Measurements from ENCODE around the gene KIF19. TPM values are rescaled to one million over a fixed set of nuclear protein-coding genes. Genes with fewer than 3 reads are reported as not detected.

KIF19 gene
- total and polyA plus RNA-seq, 2 of the 8 experiments (the other 6 are each of a cell fraction or from before 2014, with no cell fraction given): 0.52 to 0.77 TPM

GRCh38 chr17:74353446-74354060 is 27.5 kb downstream of the KIF19 start:
- no peak overlapping the region for H3K56ac ChIP-seq (replicated peaks; ENCODE audit: insufficient read length, low read depth, low read length)
- H3K4me1 ChIP-seq (replicated peaks in 1 of 4; ENCODE audit: control insufficient read depth in 3 of 4, insufficient read depth in 4 of 4, low read length in 3 of 4): peaks cover 0 to 8% (median 6%) of the 10 kb centered on the region in 4 experiments; a peak in 5 of 7 replicates
- H2AFZ ChIP-seq (ENCODE audit: low read length): no peak overlapping the region
- H3K23me2 ChIP-seq (ENCODE audit: low read depth, low read length): peaks cover 2% of the 10 kb centered on the region; the same call in 1 of the 2 replicates
- H3K9me3 ChIP-seq (ENCODE audit: insufficient read depth in 2 of 2, low read depth in 1 of 2, low read length in 1 of 2): no peaks in the 10 kb centered on the region
- no peak overlapping the region for H4K5ac ChIP-seq (ENCODE audit: insufficient read length, low read depth, low read length)
- no peak overlapping the region for H3K27ac ChIP-seq (ENCODE audit: low read depth, low read length)
- no peak overlapping the region for H2BK12ac ChIP-seq (ENCODE audit: low read depth, low read length)
- FAIRE-seq: no peak
- peaks cover 16 to 49% (median 33%) of the 10 kb centered on the region in 4 experiments for H3K27me3 ChIP-seq (replicated peaks in 1 of 4; ENCODE audit: control insufficient read depth in 3 of 4, extremely low read depth in 1 of 4, insufficient read depth in 3 of 4, low read length in 3 of 4)
- no peak overlapping the region for H3K18ac ChIP-seq (ENCODE audit: extremely low read depth, low read length)
- no peak overlapping the region for H2BK20ac ChIP-seq (ENCODE audit: low read length)
- no peak overlapping the region for H3K4ac ChIP-seq (replicated peaks; ENCODE audit: insufficient read length, low read depth, low read length)
- H3K14ac ChIP-seq (ENCODE audit: insufficient read length): no peak overlapping the region
- H3K23ac ChIP-seq (ENCODE audit: insufficient read length): no peak overlapping the region
- peak overlapping the region; percentile 77; the same call in 1 of the 2 replicates for H2BK15ac ChIP-seq (ENCODE audit: low read length)
- peaks cover 0 to 10% (median 0%) of the 10 kb centered on the region in 4 experiments; a peak in 1 of 8 replicates for H3K36me3 ChIP-seq (ENCODE audit: control insufficient read depth in 2 of 4, insufficient read depth in 4 of 4, low read length in 3 of 4)
- H4K8ac ChIP-seq (ENCODE audit: extremely low read depth, insufficient read depth, low read length): no peak overlapping the region
- peak overlapping the region in 1 of 2 experiments; percentile 40; a peak in 1 of 4 replicates for H3K4me2 ChIP-seq (ENCODE audit: insufficient read depth in 1 of 2, low read depth in 2 of 2, low read length in 2 of 2)
- H4K20me1 ChIP-seq (replicated peaks in 1 of 2; ENCODE audit: control insufficient read depth in 1 of 2, insufficient read depth in 2 of 2, low read length in 2 of 2): peaks cover 0 to 3% of the 10 kb centered on the region in 2 experiments
- H3K4me3 ChIP-seq (ENCODE audit: extremely low read depth in 1 of 4, insufficient read depth in 2 of 4, low read depth in 3 of 4, low read length in 4 of 4): no peak overlapping the region; a peak in 1 of 8 replicates
- no peak for DNase-seq (ENCODE audit: low read depth in 1 of 2, low spot score in 2 of 2)
- H2BK5ac ChIP-seq (ENCODE audit: low read depth, low read length): no peak overlapping the region
- peak; percentile 14 for TF ChIP-seq RNF2 (IDR thresholded peaks at IDR 0.05; ENCODE audit: borderline replicate concordance, low read depth, low read length, missing control alignments, poor library complexity, severe bottlenecking)
- TF ChIP-seq FOSL1 (IDR thresholded peaks at IDR 0.05; ENCODE audit: insufficient read depth, low read depth, low read length): no peak
- no peak overlapping the region for H2BK120ac ChIP-seq (replicated peaks; ENCODE audit: low read depth, low read length)
- no peak overlapping the region for H2AK5ac ChIP-seq (ENCODE audit: low read depth, low read length)
- ChIA-PET POLR2A (ENCODE audit: partially characterized antibody) (no interaction called here), CTCF (ENCODE audit: partially characterized antibody) (interaction anchor here (1.1 to 11.2 kb wide), 18 partner anchors 9 to 180 kb away, joined by 3 to 114 read pairs (median 8); partner anchors contain the start of genes BTBD17 and GPR142)
- H3K79me1 ChIP-seq (ENCODE audit: low read depth, low read length): no peaks in the 10 kb centered on the region
- WGBS, 2 experiments (ENCODE audit: extremely low coverage in 1 of 2, insufficient coverage in 1 of 2, insufficient read length in 1 of 2, insufficient replicate concordance in 2 of 2, low coverage in 1 of 2, low lambda C conversion rate in 2 of 2, missing lambda C conversion rate in 1 of 2): 83% methylated on average over 10 of the region's 10 CpGs; no CpG with 5 or more reads in 1 of the 2 experiments
- no peak overlapping the region for H4K91ac ChIP-seq (replicated peaks; ENCODE audit: insufficient read length, low read length)
- no peaks in the 10 kb centered on the region for H3K79me2 ChIP-seq (ENCODE audit: control insufficient read depth in 1 of 2, insufficient read depth in 2 of 2, low read length in 2 of 2)
- no peak overlapping the region for H3K9ac ChIP-seq (replicated peaks in 1 of 4; ENCODE audit: extremely low read depth in 1 of 4, low read depth in 3 of 4, low read length in 3 of 4)

Data from H1 (cell line).